NCI-H128 (cell line): ENCODE results near the gene ZNF540.
A peak's percentile ranks its signal among the peaks of the same experiment; 100 is the strongest.
"Not testable (repeated sequence)": the region's sequence is repeated elsewhere in the genome, so short reads cannot be mapped to it uniquely, and the experiment has no call there.

Source experiments
- DNase-seq: peaks from one replicate; lab custom pipeline; 2025; ENCODE audit not compliant: unreplicated experiment; lab: John Stamatoyannopoulos, UW

The ZNF540 gene

DNA sequence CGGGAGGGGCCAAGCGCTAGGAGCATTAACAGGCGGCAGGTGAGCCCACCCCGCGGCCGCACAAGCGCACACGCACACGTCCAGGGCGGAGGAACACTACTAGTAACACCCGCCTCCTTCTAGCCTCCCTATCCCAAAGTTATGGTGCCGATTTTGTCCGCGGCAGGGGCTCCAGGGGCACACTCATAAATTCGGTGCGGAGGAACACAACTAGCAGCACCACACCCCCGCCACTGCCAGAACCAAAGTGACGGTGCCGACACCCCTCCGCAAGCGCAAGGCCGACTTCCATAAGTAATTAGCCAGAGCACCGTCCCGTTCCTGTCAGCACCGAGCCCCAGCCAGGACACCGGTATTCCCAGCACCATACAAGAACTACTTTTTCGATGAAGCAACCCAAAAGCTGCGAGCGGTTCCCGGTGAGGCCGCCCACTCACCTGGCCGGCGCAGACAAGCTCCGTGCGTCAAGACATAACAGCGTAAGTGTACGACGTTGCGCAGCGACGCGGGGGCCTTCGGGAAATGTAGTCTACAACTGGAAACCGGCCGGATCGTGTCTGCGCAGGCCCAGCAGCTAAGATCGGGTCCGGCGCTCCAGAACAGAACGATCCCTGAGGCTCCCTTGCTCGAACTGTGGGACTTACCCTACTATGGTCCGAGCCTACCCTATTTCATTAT, at the start of gene ZNF540, which contains the start of gene ZNF571:
TSS of gene ZNF540 (plus strand) at position 573 of the 678 bp plus-strand sequence. CDS start 3,572 bp downstream, outside the sequence.
TSS of gene ZNF571 (minus strand) at position 489 of the 678 bp plus-strand sequence. CDS start 8,116 bp downstream, outside the sequence.
- DNase-seq, result peak; percentile 86

GRCh38 chr19:37551129-37551993, 43.3 kb upstream of the ZNF540 start:
- DNase-seq, result no peak

DNA sequence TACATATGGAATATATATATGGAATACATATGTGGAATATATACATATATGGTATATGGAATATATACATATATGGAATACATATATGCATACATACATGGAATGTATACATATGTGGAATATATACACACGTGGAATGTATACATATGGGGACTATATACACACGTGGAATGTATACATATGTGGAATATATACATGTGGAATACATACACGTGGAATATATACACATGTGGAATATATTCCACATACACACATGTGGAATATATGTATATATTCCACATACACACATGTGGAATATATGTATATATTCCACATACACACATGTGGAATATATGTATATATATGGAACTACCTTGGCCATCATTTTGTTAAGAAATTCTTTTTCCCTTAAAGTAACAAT, 31.2 kb upstream of the ZNF540 start:
- no peak for DNase-seq

DNA sequence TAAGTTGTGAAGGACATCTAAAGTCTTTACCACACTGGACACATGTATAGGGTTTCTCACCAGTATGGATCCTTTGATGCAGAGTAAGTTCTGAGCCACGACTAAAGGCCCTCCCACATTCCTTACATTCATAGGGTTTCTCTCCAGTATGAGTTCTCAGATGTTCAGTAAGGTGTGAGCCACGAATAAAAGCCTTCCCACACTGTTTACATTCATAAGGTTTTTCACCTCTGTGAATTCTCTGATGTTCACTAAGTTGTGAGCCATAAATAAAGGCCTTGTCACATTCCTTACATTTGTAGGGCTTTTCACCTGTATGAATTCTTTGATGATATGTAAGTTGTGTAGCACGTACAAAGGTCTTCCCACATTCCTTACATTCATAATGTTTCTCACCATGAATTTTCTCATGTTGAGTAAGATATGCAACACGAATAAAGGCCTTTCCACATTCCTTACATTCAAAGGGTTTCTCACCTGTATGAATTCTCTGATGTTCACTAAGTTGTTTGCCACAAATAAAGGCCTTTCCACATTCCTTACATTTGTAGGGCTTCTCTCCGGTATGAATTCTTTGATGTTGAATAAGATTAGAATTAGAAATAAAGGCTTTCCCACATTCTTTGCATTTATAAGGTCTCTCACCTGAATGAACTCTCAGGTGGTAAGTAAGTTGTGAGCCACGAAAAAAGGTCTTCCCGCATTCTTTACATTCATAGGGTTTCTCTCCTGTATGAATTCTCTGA, 29.9 kb upstream of the ZNF540 start:
- DNase-seq, result no peak

GRCh38 chr19:37565370-37565669, 29.4 kb upstream of the ZNF540 start:
- no peak for DNase-seq

DNA sequence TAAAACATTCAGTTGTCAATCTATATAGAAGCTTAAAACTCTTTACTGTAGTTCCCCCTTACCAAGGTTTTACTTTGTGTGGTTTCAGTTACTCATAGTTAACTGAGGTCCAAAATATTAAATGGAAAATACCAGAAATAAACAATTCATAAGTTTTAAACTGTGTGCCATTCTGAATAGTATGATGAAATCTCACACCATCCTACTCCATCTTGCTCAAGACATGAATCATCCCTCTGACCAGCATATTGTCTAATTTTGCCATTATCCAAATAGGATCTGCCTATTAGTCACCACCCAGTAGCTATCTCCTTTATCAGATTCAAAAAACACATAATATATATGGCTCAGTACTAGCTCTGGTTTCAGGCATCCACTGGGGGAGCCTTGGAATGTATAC, 22.5 kb upstream of the ZNF540 start:
- no peak for DNase-seq

DNA sequence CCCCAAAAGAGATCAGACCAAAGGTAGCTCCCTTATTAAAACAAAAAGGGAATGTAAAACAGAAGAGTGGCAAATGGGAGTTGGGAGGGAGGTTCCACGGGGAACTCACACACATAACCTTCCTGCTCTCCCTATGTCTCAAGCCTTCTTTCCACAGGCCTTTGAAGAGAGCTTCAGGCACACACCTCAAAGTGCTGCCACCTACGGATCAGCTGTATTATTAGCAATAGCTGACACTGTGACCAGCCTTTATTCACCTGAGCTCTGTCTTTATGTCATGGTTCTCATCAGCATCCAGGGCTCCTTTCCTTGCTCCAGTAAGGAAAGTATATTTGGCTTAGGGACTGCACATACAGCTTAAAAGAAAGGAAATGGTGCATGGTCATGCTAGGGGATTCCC, 11.3 kb upstream of the ZNF540 start:
- no peak for DNase-seq

DNA sequence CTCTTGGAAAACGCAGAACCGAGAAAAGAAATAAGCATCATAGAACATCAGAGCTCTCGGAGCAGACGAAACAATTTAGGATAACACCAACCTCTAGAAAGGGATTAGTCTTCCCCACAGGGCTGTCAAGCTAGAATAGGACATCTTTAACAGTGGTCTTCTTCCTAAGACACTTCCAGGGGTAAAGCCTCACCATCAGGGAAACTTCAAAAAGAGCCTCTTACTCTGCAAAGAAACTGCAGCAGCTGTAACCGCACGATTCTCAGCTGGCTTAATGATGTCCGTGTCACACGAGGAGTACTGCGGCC, 726 bp upstream of the ZNF540 start:
- no peak for DNase-seq

- no peak for DNase-seq
Observed at GRCh38 chr19:37594982-37595382, 306 bp downstream of the ZNF540 start.

GRCh38 chr19:37635076-37636056, 40.7 kb downstream of the ZNF540 start:
- DNase-seq, result no peak

- DNase-seq, result no peak
Observed at GRCh38 chr19:37654118-37654517, 59.4 kb downstream of the ZNF540 start.

GRCh38 chr19:37654629-37655300, 60.1 kb downstream of the ZNF540 start:
- DNase-seq, result peak; percentile 29

DNA sequence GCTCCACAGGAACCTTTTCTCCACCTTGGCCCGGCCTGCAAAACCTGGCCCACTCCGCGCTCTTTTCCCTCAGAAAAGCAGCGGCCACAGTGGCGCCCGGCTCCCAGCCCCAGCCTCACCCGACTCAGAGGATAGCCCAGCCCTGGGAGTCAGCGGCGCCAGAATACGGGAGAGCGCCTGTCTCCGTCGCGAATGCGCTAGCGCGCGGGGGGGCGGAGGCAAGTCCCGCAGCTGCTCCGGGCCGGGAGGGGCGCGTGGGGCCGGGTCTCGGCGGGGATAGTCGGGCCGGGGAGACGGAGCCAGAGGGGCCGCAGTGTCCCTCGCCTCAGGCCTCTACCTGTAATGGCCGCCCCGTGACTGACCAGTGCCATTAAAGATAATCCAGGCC, 60.6 kb downstream of the ZNF540 start, which contains the start of gene ZFP30:
TSS of gene ZFP30 (minus strand) at position 165 of the 388 bp plus-strand sequence. CDS start 7,643 bp downstream, outside the sequence.
- DNase-seq, result peak; percentile 83

GRCh38 chr19:37655689-37656371, 61.2 kb downstream of the ZNF540 start:
- DNase-seq, result peak; percentile 81

DNA sequence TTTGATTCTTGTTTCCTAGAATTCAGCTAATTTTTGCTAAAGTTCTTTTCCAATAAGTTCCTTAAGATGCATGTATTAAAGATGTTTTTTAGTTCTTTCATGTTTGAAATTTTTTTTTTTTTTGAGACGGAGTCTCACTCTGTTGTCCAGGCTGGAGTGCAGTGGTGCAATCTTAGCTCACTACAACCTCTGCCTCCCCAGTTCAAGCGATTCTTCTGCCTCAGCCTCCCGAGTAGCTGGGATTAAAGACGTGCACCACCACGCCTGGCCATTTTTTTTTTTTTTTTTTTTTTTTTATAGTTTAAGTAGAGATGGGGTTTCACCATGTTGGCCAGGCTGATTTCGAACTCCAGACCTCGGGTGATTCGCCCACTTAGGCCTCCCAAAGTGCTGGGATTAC, 62.5 kb downstream of the ZNF540 start:
- DNase-seq, result not testable (repeated sequence)
